Measurements from ENCODE around the gene CHN2.
"Not testable (repeated sequence)": the region's sequence is repeated elsewhere in the genome, so short reads cannot be mapped to it uniquely, and the experiment has no call there.

The CHN2 gene

GRCh38 chr7:29510028-29510427 is 315.5 kb downstream of the CHN2 start:
- DNase-seq, result no peak

- no peak for DNase-seq
Observed at GRCh38 chr7:29511337-29511736, 316.8 kb downstream of the CHN2 start.

- DNase-seq, result no peak
Observed at GRCh38 chr7:29511851-29512250, 317.3 kb downstream of the CHN2 start.

GRCh38 chr7:29516491-29516890 is 321.9 kb downstream of the CHN2 start:
- DNase-seq, result no peak

GRCh38 chr7:29518616-29519015 is 324.0 kb downstream of the CHN2 start:
- DNase-seq, result no peak

GRCh38 chr7:29523728-29524127 is 329.2 kb downstream of the CHN2 start:
- no peak for DNase-seq

- DNase-seq, result no peak
Observed at GRCh38 chr7:29527505-29528108, 333.0 kb downstream of the CHN2 start.

GRCh38 chr7:29528526-29528925 is 334.0 kb downstream of the CHN2 start:
- DNase-seq, result not testable (repeated sequence)
